HG03378 (cell line): ENCODE results near the gene CT47A7.
"Not testable (repeated sequence)": the region's sequence is repeated elsewhere in the genome, so short reads cannot be mapped to it uniquely, and the experiment has no call there.

ENCODE experiments used
- ATAC-seq: cut with Tn5 transposase; IDR thresholded peaks from one replicate; pipeline ENCODE4 v1.9.1; 2021; ENCODE audit warnings: mild to moderate bottlenecking, moderate library complexity; ENCODE audit not compliant: unreplicated experiment

Gene CT47A7

DNA sequence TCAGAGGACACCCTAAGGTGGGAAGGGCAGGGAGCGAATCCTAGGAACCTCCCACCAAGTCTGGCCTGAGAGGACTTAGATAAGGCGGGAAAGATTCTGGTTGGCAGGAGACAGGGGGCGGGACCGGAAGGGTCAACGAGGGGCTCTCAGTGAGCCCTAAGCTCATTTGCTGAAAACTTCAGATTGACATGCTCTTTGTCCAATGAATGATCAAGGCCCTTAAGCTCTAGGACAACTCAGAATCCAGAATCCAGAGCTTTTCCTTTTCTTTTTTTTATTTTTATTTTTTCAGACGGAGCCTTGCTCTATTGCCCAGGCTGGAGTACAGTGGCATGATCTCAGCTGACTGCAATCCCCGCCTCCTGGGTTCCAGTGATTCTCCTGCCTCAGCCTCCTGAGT, at the start of gene CT47A7:
Gene CT47A7, minus strand, starts transcription at position 101 of the 400 bp plus-strand sequence. CDS start 255 bp downstream, outside the sequence.
- not testable (repeated sequence) for ATAC-seq

DNA sequence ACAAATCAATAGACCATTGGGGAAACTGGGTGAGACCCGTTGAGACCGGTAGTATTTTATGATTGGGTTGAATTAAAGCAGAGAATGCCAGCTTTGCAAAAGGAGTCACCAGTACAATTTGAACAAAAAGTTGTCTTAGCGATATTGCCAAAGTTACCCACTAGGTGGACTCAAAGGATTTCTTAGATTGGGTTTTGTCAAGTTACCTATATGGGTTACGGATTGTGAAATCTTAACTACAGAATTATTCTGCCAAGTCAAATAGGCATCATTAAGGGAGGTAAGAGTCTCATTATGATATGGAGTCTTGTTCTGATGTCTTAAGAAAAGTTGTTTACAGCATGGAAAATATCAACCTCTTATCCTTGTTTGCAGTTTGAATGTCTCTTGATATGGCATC, 44.2 kb upstream of the CT47A7 start:
- ATAC-seq = no peak

- peak; percentile 70 for ATAC-seq
Measured at GRCh38 chrX:120999413-120999812, 43.0 kb upstream of the CT47A7 start.

DNA sequence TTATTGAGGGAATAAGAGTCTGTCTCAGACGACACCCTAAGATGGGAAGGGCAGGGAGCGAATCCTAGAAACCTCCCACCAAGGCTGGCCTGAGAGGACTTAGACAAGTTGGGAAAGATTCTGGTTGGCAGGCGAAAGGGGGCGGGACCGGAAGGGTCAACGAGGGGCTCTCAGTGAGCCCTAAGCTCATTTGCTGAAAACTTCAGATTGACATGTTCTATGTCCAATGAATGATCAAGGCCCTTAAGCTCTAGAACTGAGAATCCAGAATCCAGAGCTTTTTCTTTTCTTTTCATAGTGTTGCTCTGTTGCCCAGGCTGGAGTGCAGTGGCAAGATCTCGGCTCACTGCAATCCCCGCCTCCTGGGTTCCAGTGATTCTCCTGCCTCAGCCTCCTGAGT, 29.3 kb upstream of the CT47A7 start, which contains the start of gene CT47A1:
Gene CT47A1, minus strand, starts transcription at position 101 of the 400 bp plus-strand sequence. CDS start 231 bp downstream, outside the sequence.
- ATAC-seq = not testable (repeated sequence)
